ENCODE measurements around the gene ALKBH4. TPM values are rescaled to one million over a fixed set of nuclear protein-coding genes. Genes with fewer than 3 reads are reported as not detected.

ALKBH4 gene
- total and polyA plus RNA-seq, 2 donors (not counting 3 experiments of a cell fraction or from before 2014, with no cell fraction given) = 5.3 to 10.8 TPM

- Histone ChIP-seq H3K79me2 (ENCODE audit: control insufficient read depth, insufficient read depth, low read length) (no peaks in the 10 kb centered on the region), H2AFZ (ENCODE audit: low read depth, low read length) (no peak overlapping the region), H3K9me3 (replicated peaks; ENCODE audit: control insufficient read depth, insufficient read depth, low read length) (no peaks in the 10 kb centered on the region), H4K20me1 (replicated peaks; ENCODE audit: control insufficient read depth, extremely low read depth, insufficient read depth, low read length) (no peaks in the 10 kb centered on the region), H3K4me1 (ENCODE audit: control insufficient read depth, extremely low read depth, insufficient read depth, low read length) (no peaks in the 10 kb centered on the region), H3K4me2 (ENCODE audit: insufficient read depth, low read length) (no peak overlapping the region), H3K27ac (ENCODE audit: insufficient read depth, low read depth, low read length) (no peak overlapping the region), H3K9ac (replicated peaks; ENCODE audit: extremely low read depth, insufficient read depth, low read length) (no peak overlapping the region), H3K27me3 (ENCODE audit: control insufficient read depth in 2 of 2, insufficient read depth in 2 of 2, low read length in 2 of 2) (no peaks in the 10 kb centered on the region), H3K9me1 (replicated peaks; ENCODE audit: control insufficient read depth, extremely low read depth, insufficient read depth, low read length) (no peaks in the 10 kb centered on the region), H3K36me3 (ENCODE audit: control insufficient read depth in 2 of 2, extremely low read depth in 1 of 2, insufficient read depth in 2 of 2, low read length in 2 of 2) (peaks cover 0 to 28% of the 10 kb centered on the region in 2 experiments), H3K4me3 (replicated peaks in 1 of 3; ENCODE audit: insufficient read depth in 1 of 3, low read depth in 1 of 3, low read length in 3 of 3) (no peak overlapping the region)
- POLR2A ChIA-PET = no interaction called here
- dilution Hi-C loops (cut with MboI; ENCODE audit: extremely low pct_ligation_motif_present, low sequenced_read_pairs) = no loop called here
- BruUV-seq (replicated peaks) = no TSS peak
- TF ChIP-seq EZH2 (IDR thresholded peaks at IDR 0.05; ENCODE audit: borderline replicate concordance, low read depth, low read length, severe bottlenecking) = no peak
- TF ChIP-seq JUN (IDR thresholded peaks at IDR 0.05; ENCODE audit: borderline replicate concordance, insufficient read depth, insufficient read length, low read depth) = no peak
- no peak for TF ChIP-seq POLR2A (IDR thresholded peaks at IDR 0.05; ENCODE audit: low read depth, low read length)
- no peak for TF ChIP-seq GATA2 (IDR thresholded peaks at IDR 0.05; ENCODE audit: insufficient read depth, insufficient read length, low read depth, low read length)
- TF ChIP-seq, protein P1, sequence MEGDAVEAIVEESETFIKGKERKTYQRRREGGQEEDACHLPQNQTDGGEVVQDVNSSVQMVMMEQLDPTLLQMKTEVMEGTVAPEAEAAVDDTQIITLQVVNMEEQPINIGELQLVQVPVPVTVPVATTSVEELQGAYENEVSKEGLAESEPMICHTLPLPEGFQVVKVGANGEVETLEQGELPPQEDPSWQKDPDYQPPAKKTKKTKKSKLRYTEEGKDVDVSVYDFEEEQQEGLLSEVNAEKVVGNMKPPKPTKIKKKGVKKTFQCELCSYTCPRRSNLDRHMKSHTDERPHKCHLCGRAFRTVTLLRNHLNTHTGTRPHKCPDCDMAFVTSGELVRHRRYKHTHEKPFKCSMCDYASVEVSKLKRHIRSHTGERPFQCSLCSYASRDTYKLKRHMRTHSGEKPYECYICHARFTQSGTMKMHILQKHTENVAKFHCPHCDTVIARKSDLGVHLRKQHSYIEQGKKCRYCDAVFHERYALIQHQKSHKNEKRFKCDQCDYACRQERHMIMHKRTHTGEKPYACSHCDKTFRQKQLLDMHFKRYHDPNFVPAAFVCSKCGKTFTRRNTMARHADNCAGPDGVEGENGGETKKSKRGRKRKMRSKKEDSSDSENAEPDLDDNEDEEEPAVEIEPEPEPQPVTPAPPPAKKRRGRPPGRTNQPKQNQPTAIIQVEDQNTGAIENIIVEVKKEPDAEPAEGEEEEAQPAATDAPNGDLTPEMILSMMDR (IDR thresholded peaks at IDR 0.05; ENCODE audit: extremely low read depth in 1 of 2, insufficient read depth in 1 of 2, low read depth in 1 of 2, low read length in 2 of 2) = no peak
- no peak for TF ChIP-seq MYC (IDR thresholded peaks at IDR 0.05; ENCODE audit: low read depth, low read length)
- CTCF ChIA-PET = no interaction called here
- intact Hi-C loops (cut with micrococcal nuclease) = no loop called here
- DNase-seq (ENCODE audit: low read depth, low spot score) (no peak), FAIRE-seq (no peak)
Measured at GRCh38 chr7:102421706-102422240, 42.9 kb downstream of the ALKBH4 start.

- Histone ChIP-seq H3K27me3 (ENCODE audit: control insufficient read depth in 2 of 2, insufficient read depth in 2 of 2, low read length in 2 of 2) (no peaks in the 10 kb centered on the region), H3K36me3 (ENCODE audit: control insufficient read depth in 2 of 2, extremely low read depth in 1 of 2, insufficient read depth in 2 of 2, low read length in 2 of 2) (peaks cover 3 to 5% of the 10 kb centered on the region in 2 experiments), H3K4me3 (replicated peaks in 1 of 3; ENCODE audit: insufficient read depth in 1 of 3, low read depth in 1 of 3, low read length in 3 of 3) (no peak overlapping the region), H3K27ac (ENCODE audit: insufficient read depth, low read depth, low read length) (no peak overlapping the region), H3K9ac (replicated peaks; ENCODE audit: extremely low read depth, insufficient read depth, low read length) (no peak overlapping the region), H3K9me1 (replicated peaks; ENCODE audit: control insufficient read depth, extremely low read depth, insufficient read depth, low read length) (no peaks in the 10 kb centered on the region), H3K79me2 (ENCODE audit: control insufficient read depth, insufficient read depth, low read length) (no peaks in the 10 kb centered on the region), H3K4me1 (ENCODE audit: control insufficient read depth, extremely low read depth, insufficient read depth, low read length) (peaks cover 7% of the 10 kb centered on the region), H3K4me2 (ENCODE audit: insufficient read depth, low read length) (no peak overlapping the region), H2AFZ (ENCODE audit: low read depth, low read length) (no peak overlapping the region), H4K20me1 (replicated peaks; ENCODE audit: control insufficient read depth, extremely low read depth, insufficient read depth, low read length) (no peaks in the 10 kb centered on the region), H3K9me3 (replicated peaks; ENCODE audit: control insufficient read depth, insufficient read depth, low read length) (no peaks in the 10 kb centered on the region)
- DNase-seq (ENCODE audit: low read depth, low spot score) (no peak), FAIRE-seq (no peak)
- no TSS peak for BruUV-seq (replicated peaks)
- intact Hi-C loops (cut with micrococcal nuclease) (no loop called here), dilution Hi-C loops (cut with MboI; ENCODE audit: extremely low pct_ligation_motif_present, low sequenced_read_pairs) (no loop called here)
- POLR2A ChIA-PET = no interaction called here
- CTCF ChIA-PET = no interaction called here
- TF ChIP-seq FOS (IDR thresholded peaks at IDR 0.05; ENCODE audit: borderline replicate concordance, insufficient read depth, low read length) = no peak
- TF ChIP-seq GATA2 (IDR thresholded peaks at IDR 0.05; ENCODE audit: insufficient read depth, insufficient read length, low read depth, low read length) = no peak
- TF ChIP-seq JUN (IDR thresholded peaks at IDR 0.05; ENCODE audit: borderline replicate concordance, insufficient read depth, insufficient read length, low read depth) = no peak
- TF ChIP-seq, protein P2, sequence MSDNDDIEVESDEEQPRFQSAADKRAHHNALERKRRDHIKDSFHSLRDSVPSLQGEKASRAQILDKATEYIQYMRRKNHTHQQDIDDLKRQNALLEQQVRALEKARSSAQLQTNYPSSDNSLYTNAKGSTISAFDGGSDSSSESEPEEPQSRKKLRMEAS (IDR thresholded peaks at IDR 0.05; ENCODE audit: insufficient read depth, insufficient read length) = no peak
- TF ChIP-seq POLR2AphosphoS5 (IDR thresholded peaks at IDR 0.05; ENCODE audit: insufficient read depth, low read depth, low read length) = no peak
- no peak for TF ChIP-seq MYC (IDR thresholded peaks at IDR 0.05; ENCODE audit: low read depth, low read length)
- no peak for TF ChIP-seq POLR2A (IDR thresholded peaks at IDR 0.05; ENCODE audit: low read depth, low read length)
- TF ChIP-seq, protein P1 (IDR thresholded peaks at IDR 0.05; ENCODE audit: extremely low read depth in 1 of 2, insufficient read depth in 1 of 2, low read depth in 1 of 2, low read length in 2 of 2) = no peak
- no peak for TF ChIP-seq EZH2 (IDR thresholded peaks at IDR 0.05; ENCODE audit: borderline replicate concordance, low read depth, low read length, severe bottlenecking)
Measured at GRCh38 chr7:102418592-102418991, 46.1 kb downstream of the ALKBH4 start.

All from endothelial cell of umbilical vein (primary cell).